GM18870 (cell line): ENCODE data around the gene MASP2.
"Not testable (repeated sequence)": the region's sequence is repeated elsewhere in the genome, so short reads cannot be mapped to it uniquely, and the experiment has no call there.

Experiments used
- ATAC-seq: cut with Tn5 transposase; IDR thresholded peaks from one replicate; pipeline ENCODE4 v1.9.1; 2021; ENCODE audit warnings: moderate library complexity; ENCODE audit not compliant: unreplicated experiment

MASP2 gene

DNA sequence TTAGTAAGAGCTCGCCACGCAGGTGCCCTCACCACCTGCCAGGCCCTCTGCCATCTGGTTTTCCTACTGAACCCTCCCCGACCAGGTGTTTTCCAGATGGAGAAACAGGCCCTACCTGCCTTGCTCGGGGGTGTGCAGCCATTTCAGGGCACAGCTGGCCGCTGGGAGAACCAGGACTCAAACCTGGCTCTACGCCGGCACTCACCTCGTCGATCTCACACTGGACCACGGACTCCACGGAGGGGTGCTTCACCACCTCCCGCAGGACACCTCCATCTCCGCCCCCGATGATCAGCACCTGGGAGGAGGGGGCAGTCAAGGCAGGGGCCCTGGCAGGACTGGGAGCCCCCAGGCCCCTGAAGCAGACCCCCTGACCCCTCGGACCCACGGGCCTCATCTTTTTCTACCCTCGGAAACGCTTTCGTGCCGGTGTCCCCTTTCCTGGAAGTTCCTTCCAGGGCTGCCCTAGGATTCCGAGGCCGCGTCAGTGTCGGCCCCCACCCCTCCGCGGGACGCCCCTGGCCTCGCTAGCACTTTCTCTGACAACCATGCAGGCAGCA, 11.6 kb upstream of the MASP2 start:
- ATAC-seq = no peak

DNA sequence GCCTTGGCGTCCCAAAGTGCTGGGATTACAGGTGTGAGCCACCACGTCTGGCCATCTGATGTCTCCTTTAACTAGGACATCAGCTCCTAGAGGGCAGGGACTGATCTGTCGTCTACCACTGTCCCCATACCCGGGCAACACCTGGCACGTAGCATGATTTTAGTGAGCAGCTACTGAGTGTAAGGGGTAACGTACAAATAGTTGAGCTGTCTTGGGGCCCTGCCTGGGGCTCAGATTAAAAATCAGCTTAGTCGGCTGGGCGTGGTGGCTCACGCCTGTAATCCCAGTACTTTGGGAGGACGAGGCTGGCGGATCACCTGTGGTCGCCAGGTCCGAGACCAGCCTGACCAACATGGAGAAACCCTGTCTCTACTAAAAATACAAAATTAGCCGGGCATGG, 11.0 kb upstream of the MASP2 start:
- ATAC-seq = no peak

DNA sequence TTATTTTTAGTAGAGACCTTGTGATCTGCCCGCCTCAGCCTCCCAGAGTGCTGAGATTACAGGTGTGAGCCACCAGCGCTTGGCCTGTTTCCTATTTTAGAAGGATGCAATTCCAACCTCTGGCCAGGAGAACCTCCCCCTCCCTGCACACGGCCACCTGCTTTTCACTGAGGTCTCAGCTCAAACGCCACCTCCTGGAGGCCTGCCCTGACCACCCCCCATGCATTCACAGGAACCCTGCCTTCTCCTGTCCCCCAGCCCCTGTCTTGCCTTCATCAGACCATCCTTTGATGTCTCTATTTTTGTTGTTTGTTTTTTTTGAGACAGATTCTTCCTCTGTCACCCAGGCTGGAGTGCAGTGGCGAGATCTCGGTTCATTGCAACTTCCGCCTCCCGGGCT, 10.4 kb upstream of the MASP2 start:
- ATAC-seq = no peak

- no peak for ATAC-seq
Measured at GRCh38 chr1:11056504-11056903, 9.5 kb upstream of the MASP2 start.

DNA sequence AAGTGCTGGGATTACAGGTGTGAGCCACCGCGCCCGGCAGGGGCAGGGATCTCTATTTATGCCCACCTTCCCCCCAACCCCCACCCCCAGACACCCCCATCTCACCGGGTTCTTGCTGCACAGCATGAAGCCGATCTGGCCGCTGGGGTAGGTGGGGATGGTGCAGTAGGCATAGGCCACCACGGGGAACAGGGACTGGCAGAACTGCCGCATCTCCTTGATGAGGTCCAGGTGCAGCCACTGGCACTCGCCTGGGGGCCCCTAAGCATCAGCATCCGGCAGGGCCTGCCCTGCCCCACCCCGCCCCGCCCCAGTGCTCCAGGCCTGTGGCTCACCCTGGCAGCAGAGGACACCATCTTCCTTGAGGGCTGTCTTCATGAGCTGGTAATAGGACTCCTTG, 8.6 kb upstream of the MASP2 start:
- no peak for ATAC-seq

- ATAC-seq = no peak
Measured at GRCh38 chr1:11054666-11055065, 7.6 kb upstream of the MASP2 start.

DNA sequence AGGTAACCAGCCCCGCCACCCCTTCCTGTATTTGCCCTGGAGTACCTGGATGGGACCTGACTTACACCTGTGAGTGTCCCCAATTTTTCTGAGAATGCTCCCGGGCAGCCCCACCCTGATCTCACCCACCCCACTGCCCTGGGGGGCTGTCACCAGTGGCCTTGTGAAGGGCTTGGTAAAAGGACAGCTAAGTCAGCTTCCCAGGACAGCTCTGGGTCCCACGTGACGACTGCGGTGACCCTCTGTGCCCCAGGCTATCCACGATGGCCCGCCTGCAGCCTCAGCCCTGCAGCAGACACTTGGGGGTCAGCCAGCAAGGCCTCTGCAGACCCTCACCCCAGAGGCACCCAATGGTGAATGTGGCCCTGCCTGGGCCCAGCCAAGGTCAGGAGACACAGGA, 7.1 kb upstream of the MASP2 start:
- no peak for ATAC-seq

- no peak for ATAC-seq
Measured at GRCh38 chr1:11053758-11054137, 6.7 kb upstream of the MASP2 start.

GRCh38 chr1:11052839-11053757, 6.1 kb upstream of the MASP2 start:
- ATAC-seq = no peak

- no peak for ATAC-seq
Measured at GRCh38 chr1:11051781-11052511, 4.9 kb upstream of the MASP2 start.

DNA sequence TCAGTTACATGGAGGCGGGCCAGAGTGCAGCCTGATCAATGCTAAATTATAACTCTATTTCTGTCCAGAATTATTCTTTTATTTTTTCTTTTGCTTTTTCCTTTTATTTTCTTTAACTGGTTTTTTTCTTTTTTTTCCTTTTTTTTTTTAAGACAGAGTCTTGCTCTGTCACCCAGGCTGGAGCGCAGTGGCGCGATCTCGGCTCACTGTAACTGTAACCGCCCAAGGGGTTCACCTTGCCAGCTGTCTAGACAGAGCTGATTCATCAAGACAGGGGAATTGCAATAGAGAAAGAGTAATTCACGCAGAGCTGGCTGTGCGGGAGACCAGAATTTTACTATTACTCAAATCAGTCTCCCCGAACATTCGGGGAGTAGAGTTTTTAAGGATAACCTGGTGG, 4.1 kb upstream of the MASP2 start:
- ATAC-seq = not testable (repeated sequence)

- ATAC-seq = no peak
Measured at GRCh38 chr1:11046270-11046566, 821 bp downstream of the MASP2 start.

GRCh38 chr1:11045428-11046269, 1.4 kb downstream of the MASP2 start:
- no peak for ATAC-seq

- no peak for ATAC-seq
Measured at GRCh38 chr1:11044849-11045427, 2.1 kb downstream of the MASP2 start.

DNA sequence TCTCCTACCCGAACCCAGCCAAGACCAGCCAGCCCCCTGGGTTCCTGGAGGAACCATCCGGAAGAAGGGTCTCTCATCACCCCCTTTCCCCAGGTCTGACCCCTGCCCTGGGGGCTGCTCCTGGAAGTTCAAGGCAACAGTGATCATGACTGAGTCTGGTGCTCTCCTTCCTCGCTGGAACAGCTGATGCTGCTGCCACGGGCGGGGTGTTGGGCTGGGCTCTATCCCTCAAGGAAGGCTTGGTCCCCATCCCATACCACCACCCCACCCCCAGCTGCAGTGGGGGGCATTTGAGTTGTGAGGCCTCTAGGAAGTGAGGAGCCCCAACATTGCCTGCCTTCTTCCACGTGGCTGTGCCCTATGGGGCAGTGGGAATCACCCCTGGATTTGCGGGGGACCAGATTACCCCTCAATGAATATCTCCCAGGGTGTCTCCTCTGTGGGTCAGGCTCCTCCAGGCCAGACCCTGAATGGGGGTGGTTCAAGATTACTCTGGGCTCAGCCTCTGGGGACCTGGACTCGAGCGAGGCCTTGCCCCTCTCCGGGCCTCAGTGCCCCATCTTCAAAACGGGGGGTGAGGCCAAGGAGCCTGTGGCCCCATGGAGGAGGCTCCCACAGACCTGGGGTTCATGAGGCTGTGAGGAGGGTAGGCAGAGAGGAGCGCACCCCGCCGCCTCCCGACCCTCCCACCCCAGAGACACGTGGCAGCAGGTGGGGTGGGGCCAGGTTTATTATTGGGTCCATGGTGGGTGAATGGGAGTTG, 2.8 kb downstream of the MASP2 start:
- no peak for ATAC-seq

- ATAC-seq = no peak
Measured at GRCh38 chr1:11042995-11043874, 3.8 kb downstream of the MASP2 start.

GRCh38 chr1:11042065-11042464, 5.0 kb downstream of the MASP2 start:
- no peak for ATAC-seq

DNA sequence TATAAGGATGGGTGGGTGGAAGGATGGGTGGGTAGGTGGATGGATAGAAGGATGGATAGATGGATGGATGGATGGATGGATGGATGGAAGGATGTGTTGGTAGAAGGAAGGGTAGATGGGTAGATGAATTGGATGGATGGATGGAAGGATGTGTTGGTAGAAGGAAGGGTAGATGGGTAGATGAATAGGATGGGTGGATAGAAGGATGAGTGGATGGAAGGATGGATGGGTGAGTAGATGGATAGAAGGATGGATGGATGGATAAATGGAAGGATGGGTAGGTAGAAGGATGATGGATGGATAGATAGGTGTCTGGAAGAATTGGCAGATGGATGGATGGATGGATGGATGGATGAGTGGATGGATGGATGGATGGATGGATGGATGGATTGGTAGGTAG, 6.0 kb downstream of the MASP2 start:
- ATAC-seq = no peak

- not testable (repeated sequence) for ATAC-seq
Measured at GRCh38 chr1:11040105-11040429, 7.0 kb downstream of the MASP2 start.
